Testis (tissue), 2 donors: ENCODE results near the gene WRAP73.

Source experiments
- POLR2A ChIP-seq: fragments of 450-650 bp; IDR thresholded peaks from one replicate; pipeline ENCODE4 v1.6.1; 2017; ENCODE audit warnings: antibody characterized with exemption, mild to moderate bottlenecking, moderate library complexity
- TF ChIP-seq, protein P1 (sequence below), 3 experiments: fragments of 450-650 bp in 2 of 3; fragments of 200-600 bp in 1 of 3; sonication (generic) in 1 of 3; IDR thresholded peaks; one replicate each; pipeline ENCODE4 v1.5.1; 2016 to 2019; ENCODE audit warnings: antibody characterized with exemption in 3 of 3, mild to moderate bottlenecking in 2 of 3, moderate library complexity in 1 of 3

DNA sequence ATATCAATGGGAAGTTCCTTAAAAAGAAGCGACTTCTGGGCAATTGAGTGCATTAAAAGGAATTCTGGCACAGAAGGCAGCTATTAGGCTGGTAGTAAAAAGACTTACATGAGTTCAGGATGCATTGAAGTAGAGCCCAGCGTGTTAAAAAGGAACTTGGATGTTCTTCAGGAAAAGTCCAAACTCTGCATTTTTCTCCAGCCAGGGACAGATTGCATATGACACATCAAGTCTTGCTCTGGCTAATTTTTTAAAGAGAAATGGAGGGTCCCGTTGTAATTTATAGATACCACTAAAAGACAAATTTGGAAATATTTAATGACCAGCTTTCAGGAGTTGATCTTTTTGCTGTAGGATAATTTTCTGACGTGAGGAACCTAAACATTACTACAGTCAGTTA is 23.9 kb downstream of the WRAP73 start:
- TF ChIP-seq, protein P1, sequence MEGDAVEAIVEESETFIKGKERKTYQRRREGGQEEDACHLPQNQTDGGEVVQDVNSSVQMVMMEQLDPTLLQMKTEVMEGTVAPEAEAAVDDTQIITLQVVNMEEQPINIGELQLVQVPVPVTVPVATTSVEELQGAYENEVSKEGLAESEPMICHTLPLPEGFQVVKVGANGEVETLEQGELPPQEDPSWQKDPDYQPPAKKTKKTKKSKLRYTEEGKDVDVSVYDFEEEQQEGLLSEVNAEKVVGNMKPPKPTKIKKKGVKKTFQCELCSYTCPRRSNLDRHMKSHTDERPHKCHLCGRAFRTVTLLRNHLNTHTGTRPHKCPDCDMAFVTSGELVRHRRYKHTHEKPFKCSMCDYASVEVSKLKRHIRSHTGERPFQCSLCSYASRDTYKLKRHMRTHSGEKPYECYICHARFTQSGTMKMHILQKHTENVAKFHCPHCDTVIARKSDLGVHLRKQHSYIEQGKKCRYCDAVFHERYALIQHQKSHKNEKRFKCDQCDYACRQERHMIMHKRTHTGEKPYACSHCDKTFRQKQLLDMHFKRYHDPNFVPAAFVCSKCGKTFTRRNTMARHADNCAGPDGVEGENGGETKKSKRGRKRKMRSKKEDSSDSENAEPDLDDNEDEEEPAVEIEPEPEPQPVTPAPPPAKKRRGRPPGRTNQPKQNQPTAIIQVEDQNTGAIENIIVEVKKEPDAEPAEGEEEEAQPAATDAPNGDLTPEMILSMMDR (IDR thresholded peaks at IDR 0.05) = no peak
- no peak for TF ChIP-seq POLR2A
